ENCODE results near the gene HYLS1. TPM values are rescaled to one million over a fixed set of nuclear protein-coding genes. Genes with fewer than 3 reads are reported as not detected.

Gene HYLS1
- total RNA-seq, 4 donors from 2014 or later, result 0.80 to 6.4 (median 3.4) TPM; not detected in 1

DNA sequence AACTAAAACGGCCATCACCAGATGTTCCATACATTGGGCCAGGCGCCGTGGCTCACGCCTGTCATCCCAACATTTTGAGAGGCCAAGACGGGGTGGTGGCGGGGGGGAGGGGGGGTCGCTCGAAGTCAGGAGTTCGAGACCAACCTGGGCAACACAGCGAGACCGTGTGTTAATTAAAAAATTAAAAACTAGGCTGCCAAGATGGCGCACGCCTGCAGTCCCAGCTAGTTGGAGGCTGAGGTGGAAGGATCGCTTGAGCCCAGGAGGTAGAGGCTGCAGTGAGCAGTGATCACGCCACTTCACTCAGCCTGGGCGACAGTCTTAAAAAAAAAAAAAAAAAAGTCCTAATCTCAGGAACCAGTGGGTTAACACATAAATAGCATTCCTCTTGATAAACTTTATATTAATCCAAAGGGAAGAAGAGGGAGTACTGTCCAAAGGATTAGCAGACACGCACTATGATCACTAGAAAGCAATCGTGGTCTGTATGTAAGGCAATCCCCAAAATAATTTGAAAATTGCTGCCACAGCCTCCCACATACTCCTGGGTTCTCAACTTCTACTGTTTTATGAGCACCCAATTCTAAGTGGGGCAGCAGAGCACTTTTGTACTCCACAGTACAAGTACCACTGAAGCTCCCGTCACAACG, 14.9 kb downstream of the HYLS1 start:
- no peaks in the 10 kb centered on the region for H3K9me3 ChIP-seq
- no peak for DNase-seq
- WGBS, 2 donors (ENCODE audit: low coverage in 1 of 2), result 4 to 62% methylated on average over 4 to 20 of the region's 20 CpGs
- TF ChIP-seq, protein P1, sequence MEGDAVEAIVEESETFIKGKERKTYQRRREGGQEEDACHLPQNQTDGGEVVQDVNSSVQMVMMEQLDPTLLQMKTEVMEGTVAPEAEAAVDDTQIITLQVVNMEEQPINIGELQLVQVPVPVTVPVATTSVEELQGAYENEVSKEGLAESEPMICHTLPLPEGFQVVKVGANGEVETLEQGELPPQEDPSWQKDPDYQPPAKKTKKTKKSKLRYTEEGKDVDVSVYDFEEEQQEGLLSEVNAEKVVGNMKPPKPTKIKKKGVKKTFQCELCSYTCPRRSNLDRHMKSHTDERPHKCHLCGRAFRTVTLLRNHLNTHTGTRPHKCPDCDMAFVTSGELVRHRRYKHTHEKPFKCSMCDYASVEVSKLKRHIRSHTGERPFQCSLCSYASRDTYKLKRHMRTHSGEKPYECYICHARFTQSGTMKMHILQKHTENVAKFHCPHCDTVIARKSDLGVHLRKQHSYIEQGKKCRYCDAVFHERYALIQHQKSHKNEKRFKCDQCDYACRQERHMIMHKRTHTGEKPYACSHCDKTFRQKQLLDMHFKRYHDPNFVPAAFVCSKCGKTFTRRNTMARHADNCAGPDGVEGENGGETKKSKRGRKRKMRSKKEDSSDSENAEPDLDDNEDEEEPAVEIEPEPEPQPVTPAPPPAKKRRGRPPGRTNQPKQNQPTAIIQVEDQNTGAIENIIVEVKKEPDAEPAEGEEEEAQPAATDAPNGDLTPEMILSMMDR (IDR thresholded peaks at IDR 0.05), result no peak
- TF ChIP-seq POLR2A (IDR thresholded peaks at IDR 0.05) (no peak), EP300 (IDR thresholded peaks at IDR 0.05; ENCODE audit: low read depth) (no peak), POLR2AphosphoS5 (IDR thresholded peaks at IDR 0.05) (no peak)
- H3K27ac ChIP-seq, result peak overlapping the region; percentile 76 to 86 (median 84)
- H3K4me3 ChIP-seq, result peak overlapping the region; percentile 55 to 89 (median 61)
- no peaks in the 10 kb centered on the region for H3K36me3 ChIP-seq
- H3K4me1 ChIP-seq, result peaks cover 0 to 25% (median 13%) of the 10 kb centered on the region in 4 donors
- in situ Hi-C loops (cut with MboI; ENCODE audit: low pct_ligation_motif_present in 1 of 4, low pct_unique_long_range_greater_than_20kb in 1 of 4, low sequenced_read_pairs in 3 of 4) (no loop called here), intact Hi-C loops (cut with DNase I; ENCODE audit: low total_unique reads) (no loop called here)
- peaks cover 33% of the 10 kb centered on the region for H3K27me3 ChIP-seq

DNA sequence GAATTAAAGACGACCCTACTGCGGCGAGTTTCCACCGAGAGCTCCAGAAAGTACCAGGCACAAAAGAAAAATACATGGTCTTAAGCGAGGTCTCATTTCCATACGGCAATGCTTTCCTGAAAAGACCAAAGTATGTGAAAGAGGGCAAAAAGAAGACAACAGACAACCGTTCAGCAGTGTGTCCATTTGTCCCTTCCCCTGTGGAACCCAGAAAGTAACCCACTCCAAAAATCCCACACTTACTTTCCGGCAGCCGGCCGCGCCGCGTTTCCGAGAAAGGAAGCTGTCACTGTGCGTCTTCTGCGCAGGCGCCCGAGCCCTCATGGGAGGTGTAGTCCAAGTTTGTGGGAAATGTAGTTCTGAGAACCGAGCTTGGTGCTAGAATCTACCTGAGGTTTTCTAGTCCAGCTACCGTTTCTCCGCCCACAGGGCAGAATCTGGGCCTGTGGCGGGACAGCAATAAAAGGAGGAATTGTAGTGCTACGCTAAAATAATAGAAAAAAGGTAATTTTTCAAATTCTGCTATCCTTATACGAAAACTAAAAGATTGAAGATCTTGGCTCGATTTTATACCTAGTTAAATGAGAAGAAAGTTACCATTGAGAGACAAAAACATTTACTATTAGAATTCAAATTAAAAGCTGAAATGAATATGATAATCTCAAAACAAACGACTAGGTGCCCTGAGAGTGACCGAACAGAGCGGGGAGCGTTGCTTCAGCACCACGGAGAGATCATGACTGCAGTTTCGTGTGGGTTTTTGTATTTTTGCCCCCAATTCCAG, 15.7 kb downstream of the HYLS1 start, which contains the start of gene PUS3:
Gene PUS3, minus strand, starts transcription at position 280 of the 784 bp plus-strand sequence. CDS start 6,922 bp downstream, outside the sequence.
- Histone ChIP-seq H3K9me3 (no peaks in the 10 kb centered on the region), H3K27ac (peak within 1 kb of the TSS; percentile 76 to 86 (median 84)), H3K36me3 (no peaks in the 10 kb centered on the region), H3K4me3 (peak within 1 kb of the TSS; percentile 55 to 89 (median 61)), H3K27me3 (peaks cover 33% of the 10 kb centered on the region), H3K4me1 (peaks cover 0 to 25% (median 13%) of the 10 kb centered on the region in 4 donors)
- TF ChIP-seq, protein P1 (IDR thresholded peaks at IDR 0.05), result no peak
- TF ChIP-seq POLR2A (IDR thresholded peaks at IDR 0.05) (peak; percentile 63), EP300 (IDR thresholded peaks at IDR 0.05; ENCODE audit: low read depth) (no peak), POLR2AphosphoS5 (IDR thresholded peaks at IDR 0.05) (peak; percentile 71 to 80 (median 79))
- in situ Hi-C loops (cut with MboI; ENCODE audit: low pct_ligation_motif_present in 1 of 4, low pct_unique_long_range_greater_than_20kb in 1 of 4, low sequenced_read_pairs in 3 of 4), result no loop called here
- intact Hi-C loops (cut with DNase I; ENCODE audit: low total_unique reads), result no loop called here
- DNase-seq, result peak; percentile 90
- WGBS, 2 donors (ENCODE audit: low coverage in 1 of 2), result 4 to 7% methylated on average over 23 to 31 of the region's 31 CpGs

DNA sequence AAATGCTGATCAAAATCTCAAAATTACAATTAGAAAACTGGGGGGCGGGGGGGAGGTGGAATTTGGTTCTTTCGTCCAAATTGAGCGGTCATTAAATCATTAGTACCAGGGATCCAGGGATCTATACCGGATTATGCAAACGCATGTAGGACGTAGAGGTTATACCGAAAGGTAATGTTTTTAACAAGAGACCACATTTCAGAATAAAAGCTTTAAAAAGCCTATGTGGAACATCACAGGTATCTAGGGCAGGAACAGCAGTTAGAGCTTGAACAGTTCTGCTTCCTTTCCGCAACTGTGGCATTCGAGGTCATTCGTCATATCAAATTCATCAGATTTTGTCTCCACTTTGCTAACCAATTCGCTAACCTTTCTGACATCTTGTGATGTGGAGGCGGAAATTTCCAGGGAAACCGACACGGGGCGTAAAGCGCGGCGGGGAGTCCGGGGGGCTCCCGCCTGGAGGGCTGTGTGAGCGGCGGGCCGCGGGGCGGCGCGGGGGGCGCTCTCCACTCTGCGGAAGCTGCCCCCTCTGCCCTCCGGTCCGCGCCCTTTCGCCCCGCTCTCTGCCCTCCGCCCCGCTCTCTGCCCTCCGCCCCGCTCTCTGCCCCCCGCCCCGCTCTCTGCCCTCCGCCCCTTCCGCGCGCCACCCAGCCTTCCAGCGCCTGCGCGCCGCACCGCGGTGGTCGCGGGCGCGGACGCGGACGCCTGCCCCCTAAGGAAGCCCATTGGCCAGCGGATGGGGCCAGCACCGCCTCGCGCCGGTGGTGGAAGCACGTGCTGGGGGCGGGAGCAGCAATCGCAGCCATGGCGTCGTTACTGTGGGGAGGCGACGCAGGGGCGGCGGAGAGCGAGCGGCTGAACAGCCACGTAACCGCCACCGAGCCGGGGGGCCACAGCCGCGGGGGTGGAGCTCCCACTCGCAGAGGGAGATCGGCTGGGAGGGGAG, 16.5 kb downstream of the HYLS1 start, which contains the start of gene DDX25:
Gene DDX25, plus strand, starts transcription at position 798 of the 949 bp plus-strand sequence. Its CDS starts 10 bp downstream, at position 808.
- Histone ChIP-seq H3K27me3 (peaks cover 35% of the 10 kb centered on the region), H3K4me1 (peaks cover 0 to 25% (median 13%) of the 10 kb centered on the region in 4 donors), H3K9me3 (no peaks in the 10 kb centered on the region), H3K36me3 (no peaks in the 10 kb centered on the region), H3K4me3 (peak within 1 kb of the TSS in 3 of 4 donors; percentile 55 to 89 (median 57)), H3K27ac (no peak within 1 kb of the TSS)
- TF ChIP-seq EP300 (IDR thresholded peaks at IDR 0.05; ENCODE audit: low read depth) (no peak), POLR2AphosphoS5 (IDR thresholded peaks at IDR 0.05) (no peak), POLR2A (IDR thresholded peaks at IDR 0.05) (no peak)
- TF ChIP-seq, protein P1 (IDR thresholded peaks at IDR 0.05), result no peak
- intact Hi-C loops (cut with DNase I; ENCODE audit: low total_unique reads), result no loop called here
- no peak for DNase-seq
- in situ Hi-C loops (cut with MboI; ENCODE audit: low pct_ligation_motif_present in 1 of 4, low pct_unique_long_range_greater_than_20kb in 1 of 4, low sequenced_read_pairs in 3 of 4), result no loop called here
- 28 to 35% methylated on average over 33 to 56 of the region's 81 CpGs for WGBS, 2 donors (ENCODE audit: low coverage in 1 of 2)
